GM12864 (cell line): ENCODE data around the gene ARID3A.

Experiments used
- DNase-seq: peaks from one replicate; pipeline ENCODE4 v3.0.0-alpha.2; 2011; ENCODE audit warnings: low read depth
- H3K4me3 ChIP-seq: 2 replicates; pipeline ENCODE4 v1.5.1; 2011; ENCODE audit warnings: mild to moderate bottlenecking, low read depth, low read length, control low read depth
- CTCF ChIP-seq: IDR thresholded peaks from 2 replicates; pipeline ENCODE4 v1.5.1; 2011; ENCODE audit warnings: low read depth, mild to moderate bottlenecking, moderate library complexity, low read length, control low read depth, inconsistent platforms; ENCODE audit errors: missing control alignments

The ARID3A gene

GRCh38 chr19:1009041-1009980 is 83.5 kb downstream of the ARID3A start:
- TF ChIP-seq CTCF, result no peak
- DNase-seq, result no peak
- H3K4me3 ChIP-seq, result no peak overlapping the region

DNA sequence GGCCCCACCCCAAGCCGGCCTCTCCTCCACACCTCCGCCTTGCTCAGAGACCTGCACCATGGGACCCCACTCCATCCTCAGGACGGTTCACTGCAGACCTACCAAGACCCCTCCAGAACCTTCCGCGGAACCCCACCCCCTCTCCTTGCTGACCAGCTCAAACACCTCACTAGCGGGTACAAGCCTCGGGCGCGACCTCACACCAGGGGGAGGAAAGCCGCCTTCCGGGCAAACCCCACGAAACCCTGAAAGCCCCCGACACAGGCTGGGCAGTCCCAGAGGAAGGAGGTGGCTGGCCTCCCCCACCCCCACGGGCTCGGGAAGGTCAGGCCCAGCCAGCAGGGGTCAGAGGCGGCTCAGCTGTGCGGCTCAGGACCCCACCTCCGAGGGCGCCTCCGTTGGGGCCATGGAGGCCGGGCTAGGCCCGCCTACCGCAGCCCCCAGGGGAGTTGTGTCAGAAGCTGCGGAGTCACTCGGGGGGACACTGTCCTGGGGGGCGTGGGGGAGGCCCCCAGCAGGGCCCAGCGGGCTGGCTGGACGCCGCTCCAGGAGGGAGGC is 84.2 kb downstream of the ARID3A start:
- DNase-seq, result no peak
- H3K4me3 ChIP-seq, result no peak overlapping the region
- no peak for TF ChIP-seq CTCF

DNA sequence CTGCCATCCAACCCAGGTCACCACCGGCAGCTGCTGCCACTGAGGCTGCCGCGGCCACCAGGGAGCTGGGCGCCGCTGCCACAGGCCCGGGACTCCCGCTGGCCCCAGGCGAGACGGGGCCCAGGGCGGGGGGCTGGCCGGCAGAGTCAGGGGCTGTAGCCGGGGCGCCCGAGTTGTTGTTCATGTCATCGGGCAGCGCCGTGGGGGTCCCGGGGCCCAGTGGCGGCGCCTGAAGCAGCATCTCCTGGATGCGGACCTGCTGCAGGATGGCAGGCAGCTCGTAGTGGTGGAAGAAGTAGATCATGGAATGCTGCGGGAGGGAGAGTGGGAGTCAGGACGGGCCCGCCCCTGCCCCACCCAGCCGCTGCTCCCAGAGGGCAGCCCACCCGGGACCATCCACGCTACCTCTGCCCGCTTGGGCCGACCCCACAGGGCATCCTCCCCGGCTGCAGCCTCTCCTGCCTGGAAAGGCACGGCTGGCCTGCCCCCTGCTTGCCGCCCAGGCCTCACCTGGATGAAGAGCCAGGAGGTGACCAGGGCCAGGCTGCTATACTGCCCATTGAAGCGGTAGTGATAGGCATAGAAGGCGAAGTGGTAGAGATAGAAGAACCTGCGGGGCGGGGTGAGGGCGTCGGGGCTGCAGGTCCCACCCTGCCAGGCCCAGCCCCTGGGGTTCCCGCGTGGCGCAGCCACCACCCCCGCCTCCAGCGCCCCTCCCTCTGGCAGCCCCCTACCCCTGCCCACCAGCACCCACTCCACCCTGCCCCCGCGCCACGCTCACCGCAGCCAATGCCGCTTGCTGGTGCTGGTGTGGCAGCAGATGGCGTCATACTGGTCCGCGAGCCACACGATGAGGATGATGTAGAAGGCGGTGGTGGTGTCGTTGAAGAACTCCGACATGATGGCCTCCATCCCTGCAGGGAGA is 85.0 kb downstream of the ARID3A start:
- TF ChIP-seq CTCF, result no peak
- H3K4me3 ChIP-seq, result no peak overlapping the region
- DNase-seq, result no peak

GRCh38 chr19:1011831-1012333 is 86.0 kb downstream of the ARID3A start:
- DNase-seq, result no peak
- no peak overlapping the region for H3K4me3 ChIP-seq
- no peak for TF ChIP-seq CTCF

DNA sequence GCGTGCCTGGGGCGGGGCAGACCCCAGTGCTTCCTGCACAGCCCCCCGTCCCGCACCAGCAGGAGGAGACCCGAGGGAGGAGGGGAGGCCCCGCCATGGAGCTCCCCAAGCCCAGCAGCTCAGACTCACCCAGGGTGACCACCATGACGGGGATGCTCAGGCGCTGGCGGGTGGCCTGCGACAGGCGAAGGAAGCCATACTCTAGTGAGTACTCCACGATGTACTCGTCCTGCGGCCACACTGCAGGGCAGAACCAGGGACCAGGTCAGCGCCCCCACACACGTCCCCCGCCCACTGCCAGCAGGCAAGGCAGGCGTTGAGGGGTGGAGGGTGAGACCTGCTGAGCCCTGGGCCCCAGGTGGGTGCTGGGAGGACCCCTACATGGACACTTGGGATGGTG is 86.5 kb downstream of the ARID3A start:
- TF ChIP-seq CTCF, result no peak
- H3K4me3 ChIP-seq, result no peak overlapping the region
- no peak for DNase-seq

DNA sequence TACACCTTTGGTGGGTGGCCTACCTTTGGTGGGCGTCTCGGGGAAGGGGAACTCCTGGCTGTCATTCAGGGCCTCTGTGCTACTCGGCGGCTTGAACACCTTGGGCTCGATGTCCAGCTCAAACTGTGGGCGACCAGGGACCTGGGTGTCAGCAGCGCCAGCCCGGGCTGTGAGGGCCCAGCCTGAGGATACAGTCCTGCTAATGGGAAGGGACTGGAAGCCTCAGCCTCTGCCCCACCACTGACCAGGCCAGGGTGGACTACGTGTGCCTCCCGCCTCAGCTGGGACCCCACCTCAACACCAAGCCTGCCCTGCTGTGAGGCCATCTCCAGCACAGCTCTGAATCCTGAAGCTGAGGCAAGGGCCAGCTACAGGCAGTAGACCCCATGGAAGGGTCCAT is 87.4 kb downstream of the ARID3A start:
- TF ChIP-seq CTCF, result no peak
- H3K4me3 ChIP-seq, result no peak overlapping the region
- DNase-seq, result no peak
